HG03095 (cell line): ENCODE measurements around the gene KIRREL1.

Experiments used
- ATAC-seq: cut with Tn5 transposase; IDR thresholded peaks from one replicate; pipeline ENCODE4 v1.9.1; 2021; ENCODE audit warnings: moderate library complexity; ENCODE audit not compliant: unreplicated experiment

KIRREL1 gene

DNA sequence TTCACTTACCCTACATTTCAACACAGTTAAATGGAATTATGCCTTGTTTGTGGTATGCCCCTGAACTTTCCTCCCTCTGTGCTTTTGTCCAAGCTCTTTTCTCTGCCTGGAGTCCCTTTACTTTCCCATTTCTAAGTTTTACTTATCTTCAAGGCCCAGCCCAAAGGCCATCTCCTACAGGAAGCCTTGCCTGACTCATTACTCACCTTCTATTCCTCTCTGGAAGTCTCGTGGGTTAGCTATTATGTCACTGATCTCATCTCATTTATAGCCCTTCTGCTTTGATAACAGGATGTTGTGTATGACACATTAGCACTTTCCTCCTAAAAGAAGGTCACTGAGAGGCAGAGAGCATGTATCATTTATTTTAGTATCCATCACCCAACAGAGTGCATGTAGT lies 108.5 kb downstream of the KIRREL1 start:
- no peak for ATAC-seq

DNA sequence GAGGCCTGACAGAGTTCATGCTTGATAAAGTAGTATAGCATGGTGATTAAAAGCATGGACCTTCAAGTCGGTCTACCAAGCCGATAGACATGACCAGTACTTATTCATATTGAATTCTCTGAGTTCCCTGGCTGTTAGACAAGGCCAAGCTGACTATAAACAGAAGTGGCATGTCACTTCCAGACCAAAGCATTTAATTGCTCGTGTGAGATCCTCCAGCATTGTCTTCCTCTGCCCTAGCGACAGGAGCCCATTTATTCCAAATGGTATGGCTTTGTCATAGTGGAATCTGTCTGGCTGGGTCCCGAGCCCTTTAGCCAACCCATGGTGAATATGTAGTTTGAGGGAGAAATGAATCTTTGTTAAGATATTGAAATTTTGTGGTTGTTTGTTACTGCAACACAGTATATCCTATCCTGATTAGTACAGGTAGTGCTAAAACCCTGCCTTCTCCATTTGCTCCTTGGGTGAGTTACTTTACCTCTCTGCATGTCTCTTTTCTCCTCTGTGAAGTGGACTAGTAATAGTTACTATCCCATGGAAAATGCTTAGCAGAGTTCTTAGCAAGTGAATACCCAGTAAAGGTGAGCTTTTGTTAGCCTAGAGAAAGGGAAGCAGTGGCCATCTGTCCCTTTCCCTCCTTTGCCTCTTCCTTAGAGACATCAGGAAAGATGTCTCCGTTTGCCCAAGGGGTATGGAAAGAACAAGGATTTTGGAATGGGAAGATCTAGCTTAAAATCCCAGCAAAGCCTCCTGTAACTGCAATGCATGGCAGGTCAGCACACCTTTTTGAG lies 109.6 kb downstream of the KIRREL1 start:
- no peak for ATAC-seq

DNA sequence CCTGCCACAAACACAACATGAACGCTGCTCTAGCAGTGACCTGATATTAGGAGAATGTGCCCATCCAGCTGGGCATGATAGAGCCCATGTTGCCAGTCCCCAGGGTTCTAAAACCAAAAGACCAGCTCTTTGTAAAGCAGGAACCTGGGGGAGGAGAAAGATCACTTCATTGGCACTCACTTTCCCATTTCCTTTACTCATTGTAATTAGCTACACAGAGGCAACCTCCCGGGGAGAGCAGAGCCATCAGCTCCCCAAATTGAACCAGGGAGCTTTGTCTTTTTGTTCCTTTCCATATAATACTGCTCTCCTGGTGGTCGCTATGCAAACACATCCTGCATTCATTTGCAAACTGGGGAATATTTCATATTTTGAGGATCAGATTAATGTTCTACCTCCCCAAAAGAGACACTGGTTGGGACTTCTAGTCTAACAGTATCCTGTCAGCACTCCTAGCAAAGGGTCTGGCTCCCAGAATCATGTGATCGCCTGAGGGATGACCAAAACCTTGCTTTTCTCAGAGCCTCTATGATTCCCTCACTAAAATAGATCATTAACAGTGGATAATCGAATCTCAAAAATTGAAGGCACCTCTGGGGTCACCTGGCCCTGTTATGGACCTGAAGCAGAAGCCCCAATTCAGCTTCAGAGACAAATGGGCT lies 110.5 kb downstream of the KIRREL1 start:
- ATAC-seq = no peak

DNA sequence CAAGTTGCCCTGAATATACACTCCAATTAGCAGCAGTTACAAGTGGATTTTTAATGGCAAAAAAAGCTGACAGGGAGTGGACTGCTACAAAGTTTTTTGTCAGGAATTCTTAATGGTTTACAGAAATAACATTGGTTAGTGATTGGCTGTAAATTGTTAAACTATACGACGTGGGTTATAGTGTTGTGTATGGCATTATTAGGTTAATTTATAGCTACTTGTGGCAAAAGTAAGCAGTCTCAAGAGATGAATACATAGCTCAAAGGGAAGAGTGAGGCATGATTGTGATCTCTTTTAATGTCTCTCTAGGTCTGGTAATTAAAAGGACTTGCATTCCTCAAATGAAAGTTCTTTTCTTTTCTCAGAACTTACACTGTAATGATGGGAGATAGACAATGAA lies 111.4 kb downstream of the KIRREL1 start:
- ATAC-seq = no peak

DNA sequence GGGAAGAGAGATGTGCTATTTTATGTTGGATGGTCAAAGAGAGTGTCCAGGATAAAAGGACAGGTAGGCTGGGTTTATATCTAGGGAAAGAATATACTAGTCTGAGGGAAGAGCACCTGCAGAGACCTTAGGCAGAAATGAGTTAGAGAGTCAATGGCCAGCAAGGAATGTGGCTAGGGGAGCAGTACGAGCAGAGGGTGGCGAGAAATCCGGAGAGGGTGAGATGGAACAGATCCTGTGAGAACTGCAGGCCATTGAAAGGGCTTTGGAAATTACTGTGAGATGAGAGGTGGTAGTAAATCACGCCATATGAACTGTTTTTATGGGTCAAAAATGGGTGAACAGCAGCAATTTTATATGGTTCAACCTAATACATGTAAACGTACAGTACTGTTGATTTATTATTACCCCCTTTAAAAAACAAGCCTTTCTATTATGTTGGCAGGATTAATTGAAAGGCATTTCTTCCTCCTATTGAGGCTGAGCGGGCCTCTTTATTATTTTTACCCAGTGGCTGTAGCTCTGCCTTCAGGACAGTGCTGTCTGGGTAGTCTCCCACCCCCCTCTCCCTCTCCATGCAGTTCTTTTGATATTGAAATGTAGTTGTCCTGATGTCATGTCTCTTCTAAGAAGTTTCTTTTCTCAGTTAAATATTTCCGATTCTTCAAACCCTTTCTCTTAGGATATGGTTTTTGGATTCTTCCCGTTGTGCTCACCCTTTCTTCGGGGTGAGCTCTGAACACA lies 112.1 kb downstream of the KIRREL1 start:
- no peak for ATAC-seq

DNA sequence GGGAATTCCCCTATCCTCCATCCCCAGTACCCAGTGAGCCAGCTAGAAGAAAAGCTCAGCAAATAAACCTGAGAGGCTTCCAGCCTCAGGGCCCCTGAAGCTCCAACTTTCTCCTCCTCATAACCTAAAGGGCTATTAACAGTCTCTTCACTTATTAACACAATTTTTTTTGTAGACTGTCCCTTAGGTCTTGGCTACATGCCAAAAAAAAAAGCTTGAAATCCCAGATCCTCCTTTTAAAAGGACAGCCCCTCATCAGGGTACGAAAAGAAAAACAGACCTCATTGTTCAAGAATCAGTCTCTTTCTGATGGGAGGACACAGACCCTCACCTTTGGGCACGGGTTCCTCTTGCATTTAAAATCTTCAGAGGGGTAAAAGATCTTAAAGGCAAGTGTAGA lies 114.5 kb downstream of the KIRREL1 start:
- no peak for ATAC-seq

DNA sequence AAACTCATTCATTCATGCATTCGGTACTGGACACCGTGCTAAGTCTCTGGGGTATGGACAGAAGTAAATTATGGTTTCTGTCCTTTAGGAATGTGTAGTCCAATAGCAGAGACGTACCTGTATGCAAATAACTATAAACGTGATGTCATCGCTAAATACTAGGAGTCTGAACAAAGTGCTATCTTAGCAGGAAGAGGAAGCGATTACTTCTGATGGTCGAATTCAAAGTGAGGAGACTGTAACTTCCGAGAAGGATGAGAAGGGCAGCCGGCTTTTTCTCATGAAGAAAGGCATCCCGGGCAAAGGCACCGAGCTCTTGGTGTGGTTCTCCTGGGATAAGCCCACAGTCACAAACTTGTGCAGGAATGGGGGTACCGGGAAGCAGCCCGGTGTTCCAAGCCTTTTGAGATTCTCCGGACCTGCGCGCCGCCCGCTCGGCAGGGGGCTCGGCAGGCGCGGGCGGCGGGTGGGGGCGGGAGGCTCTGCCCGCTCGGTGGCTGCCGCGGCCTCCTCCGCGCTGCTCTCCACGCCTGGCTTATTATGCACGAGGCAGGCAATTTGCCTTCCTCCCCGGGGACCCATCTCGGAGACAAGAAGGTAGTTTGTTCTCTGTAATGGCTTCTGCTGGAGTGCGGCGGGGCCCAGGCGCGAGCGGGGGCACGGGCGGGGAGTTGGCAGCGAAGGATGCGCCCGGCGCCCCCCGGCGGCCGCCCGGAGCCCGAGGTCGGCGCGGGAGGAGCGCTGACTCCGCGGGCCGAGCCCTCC lies 119.7 kb downstream of the KIRREL1 start:
- no peak for ATAC-seq

DNA sequence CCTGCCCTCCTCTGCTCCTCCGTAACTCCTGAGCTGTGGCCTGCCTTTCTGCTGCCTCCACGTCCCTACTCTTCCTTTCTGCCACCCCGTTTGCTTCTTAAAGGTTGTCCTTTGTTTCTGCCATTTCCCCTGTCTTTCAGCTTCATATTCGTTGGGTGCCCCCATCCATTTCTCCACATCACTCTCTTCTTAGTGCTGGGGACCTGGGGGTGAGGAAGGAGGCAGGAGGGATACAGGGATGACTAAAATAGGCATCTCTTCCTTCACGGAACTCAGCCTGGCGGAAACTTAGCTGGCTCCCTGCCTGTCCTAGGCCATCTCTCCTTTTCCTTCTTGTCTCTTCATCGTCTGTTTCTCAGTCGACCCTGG lies 120.3 kb downstream of the KIRREL1 start:
- ATAC-seq = no peak

DNA sequence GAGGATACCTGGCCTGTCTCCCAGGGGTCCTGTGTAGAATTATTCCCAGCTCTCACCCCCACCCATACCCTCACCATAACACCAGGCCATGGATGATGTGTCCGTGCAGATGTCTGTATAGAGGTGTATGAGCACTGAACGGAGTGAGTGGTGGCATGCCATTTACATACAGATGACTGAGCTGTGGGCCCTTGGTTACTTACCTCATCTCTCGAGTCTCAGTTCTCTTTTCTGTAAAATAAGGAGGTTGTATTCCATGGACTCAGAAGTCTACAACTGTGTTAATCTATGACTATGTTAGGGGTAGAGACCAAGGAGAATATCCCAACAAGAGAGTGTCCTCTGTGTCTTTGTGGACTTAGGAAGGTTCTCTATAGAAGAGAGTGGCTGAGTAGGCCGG lies 121.7 kb downstream of the KIRREL1 start:
- no peak for ATAC-seq

DNA sequence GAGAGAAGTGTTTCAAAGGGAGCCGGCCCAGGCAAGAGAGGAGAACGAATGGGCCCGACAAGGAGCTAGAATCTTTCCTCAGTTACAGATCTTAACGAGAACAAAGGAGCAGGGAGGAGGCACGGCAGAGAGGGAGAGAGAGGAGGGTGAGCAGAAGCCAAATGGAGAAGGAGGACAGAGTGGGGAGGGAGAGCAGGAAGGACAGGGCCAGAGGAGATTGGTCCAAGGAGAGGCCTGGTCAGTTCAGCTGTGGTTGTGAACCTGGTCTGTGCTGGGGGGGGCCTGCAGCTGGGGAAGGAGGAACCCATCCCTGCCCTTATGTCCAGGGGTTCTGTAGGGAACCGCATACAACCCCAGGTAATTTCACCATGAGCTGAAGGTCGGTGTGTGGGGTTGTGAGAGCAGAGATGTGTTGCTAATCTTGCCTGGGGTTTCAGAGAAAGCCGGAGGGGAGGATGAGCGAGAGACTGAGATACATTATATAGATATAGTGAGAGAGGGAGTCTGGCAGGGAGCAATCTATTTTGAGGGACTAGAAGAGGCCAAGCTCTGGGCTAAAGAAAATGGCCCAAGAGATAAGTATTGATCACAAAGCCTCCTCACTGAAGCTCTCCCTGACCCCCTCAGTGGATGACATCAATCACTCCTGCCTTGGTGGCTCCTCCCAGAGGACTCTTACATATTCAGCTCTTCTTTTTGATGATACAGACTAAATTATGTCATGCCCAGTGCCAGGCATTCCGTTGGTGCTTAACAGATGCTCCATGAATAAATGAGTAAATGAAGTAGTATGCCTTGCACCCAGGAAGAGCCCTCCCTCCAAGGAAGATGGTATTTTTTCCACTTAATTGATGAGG lies 123.1 kb downstream of the KIRREL1 start:
- no peak for ATAC-seq

DNA sequence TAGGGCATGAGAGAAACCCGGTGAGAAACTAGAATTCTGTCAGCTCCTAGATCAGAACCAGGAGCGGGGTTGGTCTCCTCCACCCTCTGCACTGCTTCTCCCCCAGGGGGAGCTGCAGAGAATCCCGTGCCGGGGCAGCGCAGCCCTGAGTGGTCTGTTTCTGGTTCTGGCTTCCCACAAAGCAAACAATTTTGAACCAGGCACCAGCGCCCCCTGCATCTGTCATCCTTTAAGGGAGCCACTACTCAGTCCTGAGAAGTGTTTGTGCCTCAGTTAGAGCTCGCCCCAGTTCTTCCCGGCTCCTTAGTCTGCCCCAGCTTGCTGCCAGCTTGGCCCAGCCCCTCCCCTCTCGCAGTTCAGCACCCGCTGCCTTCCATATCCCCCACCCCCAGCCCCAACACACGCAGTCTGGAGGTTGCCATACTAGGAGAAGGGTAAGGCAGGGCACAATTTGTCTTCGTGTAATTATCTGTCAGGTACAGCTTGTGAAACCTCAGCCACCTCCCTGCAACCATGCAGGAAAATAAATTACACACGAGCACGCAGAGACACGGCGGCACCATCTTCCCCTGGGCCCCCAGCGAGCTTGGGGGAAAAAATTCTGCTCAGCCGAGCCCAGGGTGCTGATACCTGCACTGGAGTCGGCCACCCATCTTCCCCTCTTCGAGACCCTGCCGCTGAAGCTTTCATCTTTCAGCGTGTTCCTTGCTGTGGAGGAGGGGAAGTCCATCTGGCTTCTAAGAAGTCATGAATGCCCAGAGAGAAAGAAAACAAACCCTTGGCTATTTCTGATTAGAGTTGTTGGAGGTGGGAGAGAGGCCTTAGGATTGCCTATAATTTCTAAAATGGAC lies 124.6 kb downstream of the KIRREL1 start:
- ATAC-seq = no peak

DNA sequence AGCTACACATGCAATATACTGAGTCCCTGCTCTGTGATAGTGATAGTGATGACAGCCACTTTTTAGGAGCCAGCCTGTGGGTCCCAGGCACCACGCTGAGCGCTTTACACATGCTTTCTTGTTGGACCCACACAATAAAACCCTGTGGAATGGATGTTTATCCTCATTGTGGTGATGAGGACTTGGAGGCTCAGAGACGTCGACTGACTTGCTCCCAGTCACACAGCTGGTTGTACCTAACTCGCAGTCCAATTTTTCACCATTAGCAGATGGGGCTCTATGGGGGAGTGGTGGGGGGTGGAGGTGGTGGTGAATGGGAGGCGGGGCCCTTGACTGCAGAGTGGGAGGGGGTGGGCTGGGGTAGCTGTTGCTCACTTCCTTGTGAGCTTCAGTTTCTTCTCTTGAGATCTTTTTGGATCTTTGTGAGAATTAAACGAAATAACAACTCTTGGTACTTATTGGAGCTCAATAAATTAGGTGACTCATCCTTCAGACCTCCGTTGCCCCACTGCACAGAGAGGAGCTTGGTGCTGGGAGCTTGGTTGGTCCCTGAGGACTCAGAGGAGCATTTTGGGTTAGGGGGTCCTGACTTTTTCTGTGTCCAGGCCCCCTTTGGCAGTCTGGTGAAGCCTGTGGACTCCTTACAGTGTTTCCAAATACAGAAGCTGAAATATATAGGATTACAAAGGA lies 125.4 kb downstream of the KIRREL1 start:
- ATAC-seq = no peak

DNA sequence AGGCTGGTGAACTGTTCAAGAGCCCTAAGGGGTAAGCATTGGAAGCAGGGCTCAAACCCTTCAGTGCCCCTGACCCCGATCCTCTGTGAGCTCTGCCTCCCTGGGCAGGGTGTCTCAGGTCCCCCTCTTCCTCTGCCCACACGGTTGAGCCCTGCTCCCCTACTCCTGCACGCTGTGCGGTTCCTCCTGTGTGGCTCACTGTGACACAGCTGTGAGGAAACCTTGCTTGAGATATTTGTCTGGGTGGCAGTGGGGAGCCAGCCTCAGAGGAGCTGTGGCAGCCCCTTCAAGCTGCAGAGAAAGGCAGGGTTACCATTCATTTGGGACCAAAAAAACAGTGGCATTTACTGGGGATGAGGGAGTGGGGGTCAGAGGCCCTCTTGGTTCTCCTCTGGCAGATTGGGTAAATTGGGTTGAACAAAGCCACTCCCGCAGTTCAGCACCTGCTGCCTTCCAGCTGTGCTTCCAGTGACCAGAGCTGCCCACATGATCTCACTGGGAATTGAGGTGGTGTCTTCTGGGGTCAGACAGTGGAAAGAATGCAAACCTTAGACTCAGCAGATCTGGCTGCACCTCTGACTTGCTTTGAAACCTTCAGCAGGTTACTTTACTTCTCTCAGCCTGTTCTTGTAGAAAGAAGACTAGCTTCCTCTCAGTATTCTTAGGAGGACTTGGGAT lies 126.7 kb downstream of the KIRREL1 start:
- ATAC-seq = no peak

DNA sequence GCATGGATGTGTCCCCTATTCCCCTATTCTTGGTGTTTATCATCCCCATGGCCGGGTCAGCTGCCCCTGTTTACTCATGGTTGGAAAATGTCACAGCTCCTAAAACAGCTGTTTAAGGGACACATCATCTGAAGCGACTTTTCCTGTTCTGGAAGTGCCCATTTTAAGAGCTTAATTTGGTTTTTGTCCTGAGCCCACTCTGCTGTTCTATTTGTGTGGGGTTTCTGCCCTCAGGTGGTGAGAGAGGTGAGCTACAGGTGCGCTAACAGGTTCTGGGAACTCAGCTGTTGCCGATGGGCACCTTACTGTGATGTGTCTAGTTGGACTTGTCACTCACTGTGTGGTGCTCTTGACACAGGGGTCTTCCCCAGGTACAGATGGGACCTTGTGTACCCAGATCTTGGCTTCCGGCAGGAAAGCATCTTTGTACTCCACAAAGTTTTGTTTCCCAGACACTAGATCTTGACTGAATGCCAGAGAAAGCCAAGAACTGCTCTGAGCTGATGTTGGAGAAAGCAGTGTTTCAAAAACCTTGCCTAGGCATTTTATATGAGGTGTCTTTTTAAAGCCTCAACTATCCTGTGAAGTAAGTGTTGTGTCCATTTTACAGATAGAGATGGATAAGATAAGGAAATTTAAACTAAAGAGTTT lies 128.3 kb downstream of the KIRREL1 start:
- no peak for ATAC-seq

DNA sequence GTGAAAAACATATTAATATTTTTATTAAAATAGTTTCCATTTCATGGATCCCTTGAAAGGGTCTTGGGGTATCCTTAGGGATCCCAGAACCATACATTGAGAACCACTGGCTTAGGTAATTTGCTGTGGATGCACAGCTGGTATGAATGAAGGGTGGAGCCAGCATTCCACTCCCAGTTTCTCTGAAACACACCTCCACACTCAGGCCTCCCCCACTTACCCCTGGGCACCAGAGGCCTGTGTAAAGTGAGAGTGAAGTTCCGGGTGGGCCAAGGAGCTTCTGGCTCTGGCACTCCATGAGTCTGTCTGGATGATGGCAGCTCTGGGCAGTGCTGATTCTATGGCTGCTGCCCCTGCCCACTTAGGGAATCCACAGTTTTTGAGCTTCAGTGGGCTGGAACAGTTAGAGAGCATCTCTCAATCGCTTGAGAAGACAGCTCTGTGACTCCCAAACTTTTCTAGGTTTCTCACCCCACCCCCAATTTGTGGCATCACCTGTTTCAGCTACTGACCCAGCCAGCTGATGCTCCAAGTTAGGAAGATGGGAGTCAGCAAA lies 129.5 kb downstream of the KIRREL1 start:
- no peak for ATAC-seq

DNA sequence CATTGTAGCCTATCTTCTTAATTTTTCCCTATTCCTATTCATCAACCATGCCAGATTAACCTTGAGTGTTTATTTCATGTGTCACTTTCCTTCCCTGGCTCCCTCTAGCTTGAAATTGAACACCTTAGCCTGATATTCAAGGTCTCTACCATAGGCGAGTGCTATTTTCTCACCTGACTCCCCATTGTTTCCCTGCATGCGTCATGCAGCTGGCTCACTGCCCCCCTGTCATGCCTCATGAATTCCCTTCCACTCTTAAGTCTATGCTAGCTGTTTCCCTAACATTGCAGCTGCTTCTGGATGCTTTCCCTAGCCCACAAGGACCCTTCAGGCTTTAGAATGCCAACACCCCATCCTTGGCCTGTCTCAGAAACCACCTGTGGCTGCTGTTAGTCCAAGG lies 130.6 kb downstream of the KIRREL1 start:
- ATAC-seq = no peak

DNA sequence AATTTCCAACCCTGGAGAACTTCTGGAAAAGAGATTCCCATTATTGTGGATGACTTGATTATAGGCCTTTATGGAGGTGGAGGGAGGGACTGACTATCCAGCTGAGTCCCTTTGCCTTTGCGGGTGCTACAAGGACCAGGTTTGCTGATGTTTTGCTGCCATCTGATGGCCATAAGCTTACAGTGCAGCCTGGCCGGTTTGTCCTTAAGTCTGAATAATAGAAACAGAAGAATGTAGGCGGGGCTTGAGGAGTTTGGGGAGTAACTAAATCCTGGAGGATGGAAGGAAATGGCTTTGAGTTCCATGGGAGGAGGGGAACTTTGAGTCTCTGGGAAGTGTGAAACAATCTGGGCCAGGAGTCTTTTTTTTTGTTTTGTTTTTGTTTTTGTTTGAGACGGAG lies 131.6 kb downstream of the KIRREL1 start:
- no peak for ATAC-seq

DNA sequence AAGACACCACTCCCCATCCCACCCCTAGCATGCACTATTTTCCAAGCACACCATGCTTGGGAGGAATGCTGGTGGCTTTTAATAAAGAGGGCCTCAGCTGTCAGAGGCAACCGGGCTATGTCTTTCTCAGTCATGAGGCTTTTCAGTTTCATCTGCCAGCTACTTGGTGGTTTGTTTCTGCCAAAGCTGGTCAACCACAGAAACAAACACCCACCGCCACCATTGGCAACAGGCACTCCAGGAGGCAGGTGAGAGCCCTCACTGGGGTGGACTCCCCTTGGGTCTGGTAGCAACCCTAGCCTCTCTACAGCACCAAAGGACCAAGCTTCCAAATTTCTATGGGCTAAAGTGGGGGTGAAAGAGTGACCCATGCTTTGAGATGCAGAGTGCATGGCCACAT lies 133.0 kb downstream of the KIRREL1 start:
- no peak for ATAC-seq
